Measurements from ENCODE around the gene ERBB4. TPM values are rescaled to one million over a fixed set of nuclear protein-coding genes. Genes with fewer than 3 reads are reported as not detected.
"Not testable (repeated sequence)": the region's sequence is repeated elsewhere in the genome, so short reads cannot be mapped to it uniquely, and the experiment has no call there.

Gene ERBB4
- total RNA-seq, 1 experiment from 2014 or later: 0.04 TPM

DNA sequence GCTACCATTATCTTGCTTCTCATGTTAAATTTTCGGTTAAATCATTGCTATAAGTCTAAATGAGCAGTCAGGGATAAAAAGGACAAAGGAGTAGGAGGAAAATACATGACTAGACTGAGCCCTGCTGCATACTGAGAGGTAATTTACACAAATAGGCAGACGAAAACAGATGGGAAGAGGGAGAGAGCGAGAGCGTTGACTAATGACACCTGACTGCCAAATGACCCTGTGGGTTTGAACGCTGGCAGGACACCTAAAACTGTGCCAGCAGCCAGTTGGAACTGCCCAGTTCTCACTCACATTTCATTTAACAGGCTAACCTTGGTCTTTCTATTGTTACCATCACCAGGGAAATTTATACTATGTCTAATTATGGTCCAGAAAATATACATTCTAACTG is 1004.0 kb downstream of the ERBB4 start:
- no peak for DNase-seq
- no peak overlapping the region for H3K4me3 Mint-ChIP-seq
- no CpG with 5 or more reads among the region's 5 CpGs for WGBS (ENCODE audit: extremely low coverage, insufficient read length, low lambda C conversion rate)

DNA sequence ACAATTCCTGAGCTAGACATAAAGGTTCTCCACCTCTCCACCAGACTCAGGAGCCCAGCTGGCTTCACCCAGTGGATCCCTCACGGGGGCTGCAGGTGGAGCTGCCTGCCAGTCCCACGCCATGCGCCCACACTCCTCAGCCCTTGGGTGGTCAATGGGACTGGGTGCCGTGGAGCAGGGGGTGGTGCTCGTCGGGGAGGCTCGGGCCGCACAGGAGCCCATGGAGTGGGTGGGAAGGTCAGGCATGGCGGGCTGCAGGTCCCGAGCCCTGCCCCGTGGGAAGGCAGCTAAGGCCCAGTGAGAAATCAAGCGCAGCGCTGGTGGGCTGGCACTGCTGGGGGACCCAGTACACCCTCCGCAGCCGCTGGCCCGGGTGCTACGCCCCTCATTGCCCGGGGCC is 1014.4 kb downstream of the ERBB4 start:
- H2BK120ac ChIP-seq (ENCODE audit: low read depth, low read length, poor library complexity, severe bottlenecking); H2AK5ac ChIP-seq (ENCODE audit: insufficient read length, low read length); H3T11ph ChIP-seq (ENCODE audit: low read length); H3K9me3 ChIP-seq (ENCODE audit: control insufficient read depth, low read depth, low read length); H3K23ac ChIP-seq (ENCODE audit: insufficient read length, low read depth, low read length); H2BK20ac ChIP-seq (ENCODE audit: low read depth, low read length, poor library complexity, severe bottlenecking); H4K8ac ChIP-seq (replicated peaks; ENCODE audit: insufficient read length, low read depth, low read length); H3K4me1 ChIP-seq (ENCODE audit: insufficient read depth, low read length); H2BK15ac ChIP-seq (ENCODE audit: low read depth, low read length); H3K4me1 Mint-ChIP-seq; DNase-seq; H3K27ac ChIP-seq (ENCODE audit: insufficient read length, low read depth, low read length); H3K14ac ChIP-seq (ENCODE audit: insufficient read depth, low read length); H3K27me3 Mint-ChIP-seq (ENCODE audit: low read depth); H3K18ac ChIP-seq (ENCODE audit: insufficient read length, low read depth, low read length); H3K79me2 ChIP-seq (ENCODE audit: insufficient read depth, low read length); H4K20me1 ChIP-seq (ENCODE audit: control insufficient read depth, insufficient read depth, insufficient read length); H3K4ac ChIP-seq (ENCODE audit: low read depth, low read length); H3K4me3 Mint-ChIP-seq; H2BK5ac ChIP-seq (ENCODE audit: insufficient read length, low read length); H3K79me1 ChIP-seq (ENCODE audit: insufficient read depth, low read depth, low read length, poor library complexity, severe bottlenecking); H3K36me3 Mint-ChIP-seq (ENCODE audit: insufficient read depth in 1 of 3, low read depth in 3 of 3); H2AFZ ChIP-seq (ENCODE audit: low read length); H3K56ac ChIP-seq (ENCODE audit: insufficient read length, low read depth, low read length); H2BK12ac ChIP-seq (ENCODE audit: insufficient read length, low read depth, low read length); H4K5ac ChIP-seq (ENCODE audit: insufficient read length, low read depth, low read length); H4K91ac ChIP-seq (ENCODE audit: insufficient read length, low read depth, low read length); H3K23me2 ChIP-seq (ENCODE audit: insufficient read length, low read depth, low read length, poor library complexity, severe bottlenecking); H3K4me2 ChIP-seq (ENCODE audit: insufficient read depth, insufficient read length, low read length); H3K27me3 ChIP-seq (ENCODE audit: insufficient read depth, low read length); H3K27ac Mint-ChIP-seq; H3K9me3 Mint-ChIP-seq; H3K9ac ChIP-seq (ENCODE audit: extremely low read depth, insufficient read length, low read length): not testable (repeated sequence)
- no CpG with 5 or more reads among the region's 18 CpGs for WGBS (ENCODE audit: extremely low coverage, insufficient read length, low lambda C conversion rate)

More for the DNA sequence above, 1004.0 kb downstream of the ERBB4 start:
- Histone ChIP-seq H2BK5ac (ENCODE audit: insufficient read length, low read length) (no peak overlapping the region), H3K14ac (ENCODE audit: insufficient read depth, low read length) (no peak overlapping the region), H3K79me2 (ENCODE audit: insufficient read depth, low read length) (no peaks in the 10 kb centered on the region), H2AK5ac (ENCODE audit: insufficient read length, low read length) (no peak overlapping the region), H2BK15ac (ENCODE audit: low read depth, low read length) (no peak overlapping the region), H4K8ac (replicated peaks; ENCODE audit: insufficient read length, low read depth, low read length) (no peak overlapping the region), H3K18ac (ENCODE audit: insufficient read length, low read depth, low read length) (no peak overlapping the region), H3K56ac (ENCODE audit: insufficient read length, low read depth, low read length) (no peak overlapping the region), H3K4ac (ENCODE audit: low read depth, low read length) (no peak overlapping the region), H2BK12ac (ENCODE audit: insufficient read length, low read depth, low read length) (no peak overlapping the region), H3K9me3 (ENCODE audit: control insufficient read depth, low read depth, low read length) (no peaks in the 10 kb centered on the region), H3K79me1 (ENCODE audit: insufficient read depth, low read depth, low read length, poor library complexity, severe bottlenecking) (no peaks in the 10 kb centered on the region), H3K23ac (ENCODE audit: insufficient read length, low read depth, low read length) (no peak overlapping the region), H2BK120ac (ENCODE audit: low read depth, low read length, poor library complexity, severe bottlenecking) (no peak overlapping the region), H3T11ph (ENCODE audit: low read length) (no peak overlapping the region), H4K91ac (ENCODE audit: insufficient read length, low read depth, low read length) (no peak overlapping the region), H3K4me2 (ENCODE audit: insufficient read depth, insufficient read length, low read length) (no peak overlapping the region), H4K20me1 (ENCODE audit: control insufficient read depth, insufficient read depth, insufficient read length) (no peaks in the 10 kb centered on the region), H3K9ac (ENCODE audit: extremely low read depth, insufficient read length, low read length) (no peak overlapping the region), H2AFZ (ENCODE audit: low read length) (no peak overlapping the region), H2BK20ac (ENCODE audit: low read depth, low read length, poor library complexity, severe bottlenecking) (no peak overlapping the region), H3K4me1 (ENCODE audit: insufficient read depth, low read length) (no peaks in the 10 kb centered on the region), H3K27ac (ENCODE audit: insufficient read length, low read depth, low read length) (no peak overlapping the region), H3K27me3 (ENCODE audit: insufficient read depth, low read length) (no peaks in the 10 kb centered on the region), H4K5ac (ENCODE audit: insufficient read length, low read depth, low read length) (no peak overlapping the region), H3K23me2 (ENCODE audit: insufficient read length, low read depth, low read length, poor library complexity, severe bottlenecking) (no peaks in the 10 kb centered on the region)
- Mint-ChIP-seq H3K4me1 (no peaks in the 10 kb centered on the region), H3K36me3 (ENCODE audit: insufficient read depth in 1 of 3, low read depth in 3 of 3) (no peaks in the 10 kb centered on the region), H3K27ac (no peak overlapping the region), H3K27me3 (ENCODE audit: low read depth) (no peaks in the 10 kb centered on the region), H3K9me3 (no peaks in the 10 kb centered on the region)
- TF ChIP-seq, protein P1, sequence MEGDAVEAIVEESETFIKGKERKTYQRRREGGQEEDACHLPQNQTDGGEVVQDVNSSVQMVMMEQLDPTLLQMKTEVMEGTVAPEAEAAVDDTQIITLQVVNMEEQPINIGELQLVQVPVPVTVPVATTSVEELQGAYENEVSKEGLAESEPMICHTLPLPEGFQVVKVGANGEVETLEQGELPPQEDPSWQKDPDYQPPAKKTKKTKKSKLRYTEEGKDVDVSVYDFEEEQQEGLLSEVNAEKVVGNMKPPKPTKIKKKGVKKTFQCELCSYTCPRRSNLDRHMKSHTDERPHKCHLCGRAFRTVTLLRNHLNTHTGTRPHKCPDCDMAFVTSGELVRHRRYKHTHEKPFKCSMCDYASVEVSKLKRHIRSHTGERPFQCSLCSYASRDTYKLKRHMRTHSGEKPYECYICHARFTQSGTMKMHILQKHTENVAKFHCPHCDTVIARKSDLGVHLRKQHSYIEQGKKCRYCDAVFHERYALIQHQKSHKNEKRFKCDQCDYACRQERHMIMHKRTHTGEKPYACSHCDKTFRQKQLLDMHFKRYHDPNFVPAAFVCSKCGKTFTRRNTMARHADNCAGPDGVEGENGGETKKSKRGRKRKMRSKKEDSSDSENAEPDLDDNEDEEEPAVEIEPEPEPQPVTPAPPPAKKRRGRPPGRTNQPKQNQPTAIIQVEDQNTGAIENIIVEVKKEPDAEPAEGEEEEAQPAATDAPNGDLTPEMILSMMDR (conservative IDR thresholded peaks at IDR 0.05): no peak

Measured in H9 (cell line).